ENCODE measurements around the gene PROM1.
A peak's percentile ranks its signal among the peaks of the same experiment; 100 is the strongest.

PROM1 gene

DNA sequence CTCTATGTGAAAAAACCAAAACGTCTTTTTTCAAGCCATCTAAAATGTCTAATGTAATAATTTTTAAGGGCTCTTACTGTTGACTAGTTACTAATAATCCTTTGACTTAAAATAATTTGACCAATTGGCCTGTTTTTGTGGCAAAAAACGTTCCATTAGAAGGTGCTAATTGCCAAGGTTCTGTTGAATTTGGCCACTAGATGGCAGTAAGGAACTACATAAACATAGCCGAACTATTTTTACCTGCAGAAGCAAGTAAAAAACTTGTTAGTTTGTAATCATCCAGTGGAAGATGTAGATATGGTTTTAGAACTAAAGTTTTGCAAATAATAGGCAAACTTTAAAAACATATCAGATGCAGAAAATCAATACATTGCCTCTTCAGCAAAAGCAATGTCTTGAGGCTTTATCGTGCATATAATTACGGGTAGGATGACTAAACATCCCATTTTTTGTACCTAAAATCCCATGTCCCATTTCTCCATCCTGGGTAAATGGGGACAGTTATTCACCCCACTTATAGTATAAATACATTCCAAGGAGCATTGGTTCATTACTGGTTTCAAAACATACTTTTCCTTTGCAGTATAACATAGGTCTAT, 57.6 kb downstream of the PROM1 start:
- Histone ChIP-seq H3K27ac (no peak overlapping the region), H3K36me3 (peaks cover 54% of the 10 kb centered on the region), H3K9me3 (ENCODE audit: severe bottlenecking) (no peaks in the 10 kb centered on the region), H3K4me3 (ENCODE audit: low read depth, low read length) (no peak overlapping the region), H3K27me3 (ENCODE audit: insufficient read depth, low read depth, severe bottlenecking) (no peaks in the 10 kb centered on the region)
- DNase-seq, result no peak
- TF ChIP-seq CTCF (IDR thresholded peaks at IDR 0.05; ENCODE audit: low read depth, low read length), result peak; percentile 44; the same call in 1 of the 2 replicates

GRCh38 chr4:16025268-16025667, 58.6 kb downstream of the PROM1 start:
- DNase-seq, result no peak
- no peaks in the 10 kb centered on the region for H3K9me3 ChIP-seq (ENCODE audit: severe bottlenecking)
- no peak for TF ChIP-seq CTCF (IDR thresholded peaks at IDR 0.05; ENCODE audit: low read depth, low read length)
- peaks cover 53% of the 10 kb centered on the region for H3K36me3 ChIP-seq
- H3K27me3 ChIP-seq (ENCODE audit: insufficient read depth, low read depth, severe bottlenecking), result no peaks in the 10 kb centered on the region
- H3K27ac ChIP-seq, result no peak overlapping the region
- no peak overlapping the region for H3K4me3 ChIP-seq (ENCODE audit: low read depth, low read length)

DNA sequence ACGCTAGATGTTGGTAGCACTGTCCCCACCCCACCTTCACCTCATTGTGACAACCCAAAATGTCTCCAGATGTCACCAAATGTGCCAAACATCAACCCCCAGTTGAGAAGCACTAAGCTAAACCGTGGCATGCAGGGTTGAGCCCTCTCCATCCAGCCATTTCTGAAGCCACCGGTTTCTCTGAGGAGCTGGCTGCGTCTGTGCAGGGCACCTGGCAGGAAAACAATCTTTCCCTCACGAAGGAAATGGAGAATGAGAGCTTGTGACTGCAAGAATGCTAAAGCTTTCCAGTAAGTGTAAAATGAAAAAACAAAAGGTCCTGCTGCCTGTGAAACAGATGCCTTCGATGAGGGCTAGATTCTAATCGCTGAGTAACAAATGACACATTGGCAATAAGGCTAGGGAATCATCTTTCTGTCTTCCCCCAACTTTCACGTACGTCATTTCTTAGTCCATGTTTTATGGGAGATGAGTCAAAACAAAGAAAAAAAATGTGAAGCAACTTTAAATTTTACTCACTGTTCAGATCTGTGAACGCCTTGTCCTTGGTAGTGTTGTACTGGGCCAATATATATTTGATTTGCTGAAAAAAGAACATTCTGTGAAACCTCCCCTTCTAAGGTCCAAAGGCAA, 59.9 kb downstream of the PROM1 start:
- H3K27me3 ChIP-seq (ENCODE audit: insufficient read depth, low read depth, severe bottlenecking), result no peaks in the 10 kb centered on the region
- no peak for DNase-seq
- TF ChIP-seq CTCF (IDR thresholded peaks at IDR 0.05; ENCODE audit: low read depth, low read length), result no peak
- no peak overlapping the region for H3K4me3 ChIP-seq (ENCODE audit: low read depth, low read length)
- no peaks in the 10 kb centered on the region for H3K9me3 ChIP-seq (ENCODE audit: severe bottlenecking)
- H3K36me3 ChIP-seq, result peaks cover 61% of the 10 kb centered on the region
- H3K27ac ChIP-seq, result no peak overlapping the region

DNA sequence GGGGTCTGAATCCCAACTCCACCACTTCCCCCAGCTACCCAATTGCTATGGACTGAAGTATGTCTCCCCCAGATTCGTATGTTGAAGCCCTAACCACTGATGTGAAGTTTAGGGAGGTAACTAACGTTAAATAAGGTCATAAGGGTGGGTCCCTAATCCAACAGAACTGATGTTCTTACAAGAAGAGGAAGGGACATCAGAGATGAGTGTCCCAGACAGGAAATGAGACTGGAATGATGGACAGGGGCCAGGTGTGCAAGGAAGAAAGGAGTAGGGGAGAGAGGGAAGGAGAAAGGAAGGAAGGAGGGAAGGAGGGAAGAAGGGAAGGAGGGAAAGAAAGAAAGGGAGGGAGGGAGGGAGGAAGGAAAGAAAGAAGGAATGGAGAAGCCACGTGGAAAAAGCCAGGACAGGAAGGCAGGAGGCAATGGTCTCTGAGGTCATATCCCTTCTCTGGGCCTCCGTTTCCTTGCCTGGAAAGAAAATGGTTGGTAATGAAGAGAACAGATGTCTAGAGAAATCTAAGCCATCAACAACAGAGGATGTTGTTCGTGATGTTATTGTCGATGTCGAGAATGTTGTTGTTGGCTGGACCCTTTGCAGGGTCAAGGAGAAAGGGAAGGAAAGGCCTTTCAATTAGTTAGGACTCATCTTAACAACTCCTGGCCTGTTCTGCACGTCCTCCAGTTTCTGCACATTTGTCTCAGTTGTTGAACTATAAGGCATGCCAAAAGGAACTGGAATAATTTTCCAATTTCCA, 61.8 kb downstream of the PROM1 start:
- no peak for DNase-seq
- TF ChIP-seq CTCF (IDR thresholded peaks at IDR 0.05; ENCODE audit: low read depth, low read length), result no peak
- Histone ChIP-seq H3K36me3 (peaks cover 77% of the 10 kb centered on the region), H3K27me3 (ENCODE audit: insufficient read depth, low read depth, severe bottlenecking) (no peaks in the 10 kb centered on the region), H3K9me3 (ENCODE audit: severe bottlenecking) (no peaks in the 10 kb centered on the region), H3K4me3 (ENCODE audit: low read depth, low read length) (no peak overlapping the region), H3K27ac (no peak overlapping the region)

DNA sequence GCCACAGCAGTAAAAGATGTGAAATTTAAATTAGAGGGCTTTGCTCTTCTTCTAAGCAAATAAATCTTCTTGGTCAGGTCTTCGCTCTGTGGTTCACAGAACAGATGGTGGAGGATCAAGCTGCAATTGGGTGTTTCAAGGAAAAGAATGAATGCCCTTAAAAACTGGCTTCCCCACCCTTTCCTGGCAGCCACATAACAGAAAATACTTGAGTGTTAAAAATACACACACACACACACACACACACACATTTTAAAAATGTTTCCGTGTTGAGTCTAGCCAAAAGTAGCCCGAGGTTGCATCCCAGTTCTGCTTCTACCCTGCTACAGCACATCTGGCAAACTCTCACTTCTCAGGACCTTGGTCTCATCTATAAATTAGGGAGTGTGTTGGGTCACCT, 64.2 kb downstream of the PROM1 start:
- Histone ChIP-seq H3K36me3 (peaks cover 86% of the 10 kb centered on the region), H3K27ac (no peak overlapping the region)

More for the DNA sequence above, 64.2 kb downstream of the PROM1 start:
- H3K27me3 ChIP-seq (ENCODE audit: insufficient read depth, low read depth, severe bottlenecking), result no peaks in the 10 kb centered on the region
- H3K4me3 ChIP-seq (ENCODE audit: low read depth, low read length), result no peak overlapping the region
- no peak for TF ChIP-seq CTCF (IDR thresholded peaks at IDR 0.05; ENCODE audit: low read depth, low read length)
- DNase-seq, result no peak
- no peaks in the 10 kb centered on the region for H3K9me3 ChIP-seq (ENCODE audit: severe bottlenecking)
